ENCODE results near the gene BAZ1B. TPM values are rescaled to one million over a fixed set of nuclear protein-coding genes. Genes with fewer than 3 reads are reported as not detected.
"Not testable (repeated sequence)": the region's sequence is repeated elsewhere in the genome, so short reads cannot be mapped to it uniquely, and the experiment has no call there.

Gene BAZ1B
- total RNA-seq, 1 donor from 2014 or later = 55.7 TPM

DNA sequence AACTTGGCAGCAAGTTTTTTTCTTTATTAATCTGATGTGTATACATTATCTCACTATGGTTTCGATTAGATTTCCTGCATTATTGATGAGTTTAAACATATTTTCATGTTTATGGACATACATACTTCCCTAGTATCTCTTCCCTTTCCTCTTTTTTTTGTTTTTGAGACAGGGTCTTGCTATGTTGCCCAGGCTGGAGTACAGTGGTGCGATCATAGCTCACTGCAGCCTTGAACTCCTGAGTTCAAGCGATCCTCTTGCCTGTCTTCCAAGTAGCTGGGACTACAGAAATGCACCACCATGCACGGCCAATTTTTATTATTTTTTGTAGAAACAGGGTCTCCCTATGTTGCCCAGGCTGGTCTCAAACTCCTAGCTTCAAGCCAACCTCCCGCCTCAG, 18.9 kb downstream of the BAZ1B start:
- DNase-seq (no peak), ATAC-seq (no peak)
- no peak overlapping the region for H3K27ac ChIP-seq
- H3K9me3 ChIP-seq = no peaks in the 10 kb centered on the region
- H3K36me3 ChIP-seq = peaks cover 100% of the 10 kb centered on the region
- H3K4me3 ChIP-seq = no peak overlapping the region
- TF ChIP-seq, protein P1, sequence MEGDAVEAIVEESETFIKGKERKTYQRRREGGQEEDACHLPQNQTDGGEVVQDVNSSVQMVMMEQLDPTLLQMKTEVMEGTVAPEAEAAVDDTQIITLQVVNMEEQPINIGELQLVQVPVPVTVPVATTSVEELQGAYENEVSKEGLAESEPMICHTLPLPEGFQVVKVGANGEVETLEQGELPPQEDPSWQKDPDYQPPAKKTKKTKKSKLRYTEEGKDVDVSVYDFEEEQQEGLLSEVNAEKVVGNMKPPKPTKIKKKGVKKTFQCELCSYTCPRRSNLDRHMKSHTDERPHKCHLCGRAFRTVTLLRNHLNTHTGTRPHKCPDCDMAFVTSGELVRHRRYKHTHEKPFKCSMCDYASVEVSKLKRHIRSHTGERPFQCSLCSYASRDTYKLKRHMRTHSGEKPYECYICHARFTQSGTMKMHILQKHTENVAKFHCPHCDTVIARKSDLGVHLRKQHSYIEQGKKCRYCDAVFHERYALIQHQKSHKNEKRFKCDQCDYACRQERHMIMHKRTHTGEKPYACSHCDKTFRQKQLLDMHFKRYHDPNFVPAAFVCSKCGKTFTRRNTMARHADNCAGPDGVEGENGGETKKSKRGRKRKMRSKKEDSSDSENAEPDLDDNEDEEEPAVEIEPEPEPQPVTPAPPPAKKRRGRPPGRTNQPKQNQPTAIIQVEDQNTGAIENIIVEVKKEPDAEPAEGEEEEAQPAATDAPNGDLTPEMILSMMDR (IDR thresholded peaks at IDR 0.05) = no peak
- no peaks in the 10 kb centered on the region for H3K4me1 ChIP-seq
- no peaks in the 10 kb centered on the region for H3K27me3 ChIP-seq
- intact Hi-C loops (cut with DNase I) = no loop called here

DNA sequence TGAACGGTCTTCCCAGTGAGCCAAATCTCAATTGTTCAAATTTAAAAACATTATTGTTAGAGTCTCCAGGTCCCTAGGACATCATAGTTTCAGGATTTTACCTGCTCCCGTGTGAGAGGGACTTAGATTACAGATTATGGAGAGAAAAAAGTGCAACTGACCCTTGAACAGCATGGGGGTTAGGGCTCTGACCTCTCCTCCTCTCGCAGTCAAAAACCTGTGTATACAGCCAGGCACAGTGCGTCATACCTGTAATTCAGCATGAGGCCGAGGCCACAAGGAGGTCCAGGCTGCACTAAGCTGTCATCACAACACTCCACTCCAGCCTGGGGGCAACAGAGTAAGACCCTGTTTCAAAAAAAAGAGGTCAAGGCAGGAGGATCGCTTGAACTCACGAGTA, 25.5 kb downstream of the BAZ1B start:
- TF ChIP-seq, protein P1 (IDR thresholded peaks at IDR 0.05) = no peak
- no peaks in the 10 kb centered on the region for H3K9me3 ChIP-seq
- peaks cover 99% of the 10 kb centered on the region for H3K36me3 ChIP-seq
- no peak for ATAC-seq
- H3K27ac ChIP-seq = no peak overlapping the region
- H3K4me3 ChIP-seq = no peak overlapping the region
- no peak for DNase-seq
- no peaks in the 10 kb centered on the region for H3K27me3 ChIP-seq
- intact Hi-C loops (cut with DNase I) = no loop called here
- no peaks in the 10 kb centered on the region for H3K4me1 ChIP-seq

DNA sequence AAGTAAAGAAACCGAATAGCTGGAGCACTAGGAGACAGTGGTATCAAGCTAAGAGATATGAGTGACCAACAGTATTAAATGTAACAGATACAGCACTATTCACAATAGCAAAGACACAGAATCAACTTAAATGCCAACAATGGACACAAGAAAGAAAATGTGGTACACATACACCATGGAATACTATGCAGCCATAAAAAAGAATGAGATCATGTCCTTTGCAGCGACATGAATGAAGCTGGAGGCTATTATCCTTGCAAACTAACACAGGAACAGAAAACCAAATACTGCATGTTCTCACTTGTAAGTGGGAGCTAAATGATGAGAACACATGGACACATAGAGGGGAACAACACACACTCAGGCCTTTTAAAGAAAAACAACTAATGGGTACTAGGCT, 26.6 kb downstream of the BAZ1B start:
- intact Hi-C loops (cut with DNase I); DNase-seq; H3K27me3 ChIP-seq; H3K4me1 ChIP-seq; H3K27ac ChIP-seq; H3K9me3 ChIP-seq; ATAC-seq; H3K4me3 ChIP-seq: not testable (repeated sequence)
- H3K36me3 ChIP-seq = peaks cover 97% of the 10 kb centered on the region

DNA sequence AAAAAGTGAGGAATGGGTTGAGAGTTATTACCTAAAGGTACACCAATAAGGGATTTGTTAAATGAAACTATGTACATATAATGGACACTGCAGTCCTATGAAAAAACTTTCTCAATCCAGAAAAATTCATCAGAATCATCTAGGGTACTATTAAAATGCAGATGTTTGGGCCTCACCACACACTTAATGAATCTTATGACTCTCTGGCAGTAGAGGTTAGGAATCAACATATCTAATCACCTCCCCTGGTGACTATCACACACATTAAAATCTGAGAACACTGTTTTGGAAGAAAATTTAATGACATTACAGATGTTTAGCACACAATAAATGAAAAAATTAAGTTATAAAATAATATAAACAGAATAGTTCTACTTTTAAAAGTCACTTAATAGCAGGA, 32.1 kb downstream of the BAZ1B start:
- H3K36me3 ChIP-seq = peaks cover 97% of the 10 kb centered on the region
- intact Hi-C loops (cut with DNase I) = no loop called here

DNA sequence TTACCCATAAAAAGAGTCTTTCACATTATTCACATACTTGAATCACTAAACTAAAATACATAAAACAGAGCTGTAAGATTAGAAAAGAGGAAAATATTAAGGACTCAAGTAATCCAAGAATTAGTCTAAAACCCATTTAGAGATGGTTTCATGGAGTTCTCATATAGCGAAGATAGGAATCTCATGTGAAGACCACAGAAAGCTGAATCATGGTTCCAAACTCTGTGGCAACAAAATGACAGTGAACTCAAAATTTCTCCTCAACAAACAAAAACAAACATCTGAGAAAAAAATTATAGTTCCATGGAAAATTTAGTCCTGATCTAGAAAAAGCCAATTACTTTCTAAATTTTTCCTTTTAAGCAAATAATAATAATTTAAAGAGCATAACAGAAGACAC, 34.6 kb downstream of the BAZ1B start:
- Histone ChIP-seq H3K27ac (no peak overlapping the region), H3K4me3 (no peak overlapping the region), H3K9me3 (no peaks in the 10 kb centered on the region), H3K4me1 (no peaks in the 10 kb centered on the region), H3K27me3 (no peaks in the 10 kb centered on the region), H3K36me3 (peaks cover 97% of the 10 kb centered on the region)
- DNase-seq (no peak), ATAC-seq (no peak)
- TF ChIP-seq, protein P1 (IDR thresholded peaks at IDR 0.05) = no peak
- intact Hi-C loops (cut with DNase I) = no loop called here

More for the DNA sequence above, 32.1 kb downstream of the BAZ1B start:
- Histone ChIP-seq H3K27ac (no peak overlapping the region), H3K27me3 (no peaks in the 10 kb centered on the region), H3K4me1 (no peaks in the 10 kb centered on the region), H3K4me3 (no peak overlapping the region), H3K9me3 (no peaks in the 10 kb centered on the region)
- no peak for DNase-seq
- no peak for ATAC-seq
- TF ChIP-seq, protein P1 (IDR thresholded peaks at IDR 0.05) = no peak

DNA sequence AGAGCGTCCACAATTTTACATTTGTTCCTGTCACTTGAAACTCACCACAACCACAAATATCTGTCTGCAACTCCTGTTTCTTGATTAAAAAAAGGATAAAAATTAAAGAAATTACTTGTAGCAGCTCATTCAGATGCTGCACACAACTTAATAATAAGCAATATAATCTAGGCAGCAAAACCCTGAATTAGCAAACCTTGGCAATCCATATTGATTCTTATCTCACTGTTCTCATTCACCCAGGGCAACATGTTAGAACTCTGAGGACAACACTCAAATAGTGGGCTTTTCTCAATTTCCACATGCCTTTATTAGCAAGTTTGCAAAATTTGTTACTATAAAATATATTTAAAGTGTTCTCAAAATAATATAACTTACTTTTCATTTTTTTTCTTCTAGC, 38.9 kb downstream of the BAZ1B start:
- ATAC-seq (no peak), DNase-seq (no peak)
- H3K27me3 ChIP-seq = no peaks in the 10 kb centered on the region
- no peaks in the 10 kb centered on the region for H3K4me1 ChIP-seq
- no peaks in the 10 kb centered on the region for H3K9me3 ChIP-seq
- H3K36me3 ChIP-seq = peaks cover 98% of the 10 kb centered on the region
- H3K4me3 ChIP-seq = no peak overlapping the region
- TF ChIP-seq, protein P1 (IDR thresholded peaks at IDR 0.05) = no peak
- intact Hi-C loops (cut with DNase I) = no loop called here
- H3K27ac ChIP-seq = no peak overlapping the region
